RWPE2 (cell line): Measurements from ENCODE around the gene TTC34.

Experiments used
- ATAC-seq: fragments of 200-7000 bp; cut with Tn5 transposase; 3 replicates; pipeline ENCODE4 v1.9.1; 2021; ENCODE audit warnings: low read depth
- DNase-seq: peaks from one replicate; pipeline ENCODE4 v3.0.0-alpha.2; 2020; ENCODE audit warnings: low spot score
- H3K27ac ChIP-seq: fragments of 450-650 bp; 2 replicates; pipeline ENCODE4 v1.5.1; 2017; ENCODE audit warnings: mild to moderate bottlenecking; ENCODE audit not compliant: poor library complexity, severe bottlenecking
- H3K27me3 ChIP-seq: fragments of 250-450 bp; sonication (Bioruptor Pico); 2 replicates; pipeline ENCODE4 v1.5.1; 2021; ENCODE audit warnings: mild to moderate bottlenecking, moderate library complexity; ENCODE audit not compliant: insufficient read depth, poor library complexity, severe bottlenecking
- H3K36me3 ChIP-seq: fragments of 250-450 bp; sonication (Bioruptor Pico); 2 replicates; pipeline ENCODE4 v1.5.1; 2020; ENCODE audit warnings: low read depth, mild to moderate bottlenecking, moderate library complexity
- H3K4me1 ChIP-seq: fragments of 250-450 bp; sonication (Bioruptor Pico); 2 replicates; pipeline ENCODE4 v1.5.1; 2021; ENCODE audit warnings: mild to moderate bottlenecking, moderate library complexity; ENCODE audit not compliant: insufficient read depth, poor library complexity, severe bottlenecking
- H3K4me3 ChIP-seq: fragments of 250-450 bp; sonication (Bioruptor Pico); 2 replicates; pipeline ENCODE4 v1.5.1; 2021; ENCODE audit warnings: mild to moderate bottlenecking, moderate library complexity; ENCODE audit not compliant: severe bottlenecking
- H3K9me3 ChIP-seq: fragments of 250-450 bp; sonication (Bioruptor Pico); 2 replicates; pipeline ENCODE4 v1.5.1; 2021; ENCODE audit warnings: mild to moderate bottlenecking, moderate library complexity; ENCODE audit not compliant: severe bottlenecking
- CTCF ChIP-seq: fragments of 450-650 bp; IDR thresholded peaks from one replicate; pipeline ENCODE4 v1.5.1; 2017; ENCODE audit warnings: mild to moderate bottlenecking, moderate library complexity; ENCODE audit not compliant: poor library complexity, severe bottlenecking

The TTC34 gene

GRCh38 chr1:2829846-2830615, 28.5 kb upstream of the TTC34 start:
- H3K4me3 ChIP-seq, result no peak overlapping the region
- H3K27ac ChIP-seq, result no peak overlapping the region
- no peak for ATAC-seq

GRCh38 chr1:2828586-2829250, 27.2 kb upstream of the TTC34 start:
- no peak for TF ChIP-seq CTCF
- Histone ChIP-seq H3K4me3 (no peak overlapping the region), H3K9me3 (peaks cover 5% of the 10 kb centered on the region), H3K27ac (no peak overlapping the region), H3K27me3 (no peaks in the 10 kb centered on the region), H3K36me3 (no peaks in the 10 kb centered on the region), H3K4me1 (no peaks in the 10 kb centered on the region)
- DNase-seq, result peak; percentile 44
- no peak for ATAC-seq

More at GRCh38 chr1:2829846-2830615, 28.5 kb upstream of the TTC34 start:
- peaks cover 5% of the 10 kb centered on the region for H3K9me3 ChIP-seq
- peak; percentile 41 for DNase-seq
- no peaks in the 10 kb centered on the region for H3K27me3 ChIP-seq
- no peaks in the 10 kb centered on the region for H3K36me3 ChIP-seq
- H3K4me1 ChIP-seq, result no peaks in the 10 kb centered on the region
- TF ChIP-seq CTCF, result no peak

GRCh38 chr1:2826736-2827292, 25.3 kb upstream of the TTC34 start:
- TF ChIP-seq CTCF, result no peak
- H3K27ac ChIP-seq, result no peak overlapping the region
- H3K4me1 ChIP-seq, result no peaks in the 10 kb centered on the region
- H3K9me3 ChIP-seq, result peaks cover 5% of the 10 kb centered on the region
- H3K4me3 ChIP-seq, result no peak overlapping the region
- ATAC-seq, result no peak
- H3K27me3 ChIP-seq, result no peaks in the 10 kb centered on the region
- DNase-seq, result peak; percentile 45
- H3K36me3 ChIP-seq, result no peaks in the 10 kb centered on the region

- ATAC-seq (no peak), DNase-seq (no peak)
- H3K4me3 ChIP-seq, result no peak overlapping the region
- peaks cover 5% of the 10 kb centered on the region for H3K9me3 ChIP-seq
- no peak overlapping the region for H3K27ac ChIP-seq
- H3K4me1 ChIP-seq, result no peaks in the 10 kb centered on the region
- no peak for TF ChIP-seq CTCF
- H3K36me3 ChIP-seq, result no peaks in the 10 kb centered on the region
- H3K27me3 ChIP-seq, result no peaks in the 10 kb centered on the region
Observed at GRCh38 chr1:2826316-2826715, 24.8 kb upstream of the TTC34 start.
